ENCODE results near the gene IFITM2. TPM values are rescaled to one million over a fixed set of nuclear protein-coding genes. Genes with fewer than 3 reads are reported as not detected.
"Not testable (repeated sequence)": the region's sequence is repeated elsewhere in the genome, so short reads cannot be mapped to it uniquely, and the experiment has no call there.

The IFITM2 gene
- 7.8 and 31.3 TPM in 2 replicates for total RNA-seq (2014; rRNA removed; shearing (Covaris generic))

- DNase-seq (ENCODE audit: low spot score), result not testable (repeated sequence)
These were observed at the start of gene IFITM2 for GRCh38 chr11:307766-308708. Gene IFITM2, plus strand, starts transcription at chr11:307816. Its CDS starts 377 bp downstream, at chr11:308193.

GRCh38 chr11:259413-259812 lies 48.2 kb upstream of the IFITM2 start:
- in situ Hi-C loops (cut with HindIII; ENCODE audit: low sequenced_read_pairs), result loop anchor here (10.0 kb wide), 1 partner anchor 195 kb away; the partner anchor contains the start of gene PTDSS2
- DNase-seq (ENCODE audit: low spot score), result no peak

More at GRCh38 chr11:307766-308708, at the start of gene IFITM2:
- in situ Hi-C loops (cut with HindIII; ENCODE audit: low sequenced_read_pairs), result not testable (repeated sequence)

- in situ Hi-C loops (cut with HindIII; ENCODE audit: low sequenced_read_pairs), result no loop called here
- DNase-seq (ENCODE audit: low spot score), result no peak
These were observed 46.0 kb upstream of the IFITM2 start for GRCh38 chr11:261624-262023.

GRCh38 chr11:266676-267439 lies 40.8 kb upstream of the IFITM2 start:
- in situ Hi-C loops (cut with HindIII; ENCODE audit: low sequenced_read_pairs), result no loop called here
- no peak for DNase-seq (ENCODE audit: low spot score)

- in situ Hi-C loops (cut with HindIII; ENCODE audit: low sequenced_read_pairs), result no loop called here
- no peak for DNase-seq (ENCODE audit: low spot score)
These were observed 40.1 kb upstream of the IFITM2 start for GRCh38 chr11:267491-267994.

GRCh38 chr11:268716-269145 lies 38.9 kb upstream of the IFITM2 start:
- DNase-seq (ENCODE audit: low spot score); in situ Hi-C loops (cut with HindIII; ENCODE audit: low sequenced_read_pairs): not testable (repeated sequence)

- in situ Hi-C loops (cut with HindIII; ENCODE audit: low sequenced_read_pairs), result no loop called here
- no peak for DNase-seq (ENCODE audit: low spot score)
These were observed 38.3 kb upstream of the IFITM2 start for GRCh38 chr11:269146-269890.

GRCh38 chr11:270451-271318 lies 36.9 kb upstream of the IFITM2 start:
- in situ Hi-C loops (cut with HindIII; ENCODE audit: low sequenced_read_pairs), result no loop called here
- no peak for DNase-seq (ENCODE audit: low spot score)

- DNase-seq (ENCODE audit: low spot score), result no peak
- in situ Hi-C loops (cut with HindIII; ENCODE audit: low sequenced_read_pairs), result no loop called here
These were observed 36.3 kb upstream of the IFITM2 start for GRCh38 chr11:271319-271715.

GRCh38 chr11:272195-272930 lies 35.3 kb upstream of the IFITM2 start:
- in situ Hi-C loops (cut with HindIII; ENCODE audit: low sequenced_read_pairs), result no loop called here
- DNase-seq (ENCODE audit: low spot score), result no peak

GRCh38 chr11:272931-273198 lies 34.8 kb upstream of the IFITM2 start:
- in situ Hi-C loops (cut with HindIII; ENCODE audit: low sequenced_read_pairs), result no loop called here
- no peak for DNase-seq (ENCODE audit: low spot score)

- DNase-seq (ENCODE audit: low spot score), result no peak
- in situ Hi-C loops (cut with HindIII; ENCODE audit: low sequenced_read_pairs), result no loop called here
These were observed 31.4 kb upstream of the IFITM2 start for GRCh38 chr11:276219-276618.

- in situ Hi-C loops (cut with HindIII; ENCODE audit: low sequenced_read_pairs), result no loop called here
- no peak for DNase-seq (ENCODE audit: low spot score)
These were observed 29.3 kb upstream of the IFITM2 start, which contains the start of gene NLRP6 for GRCh38 chr11:278001-278951. Gene NLRP6, plus strand, starts transcription at chr11:278407. Its CDS starts 163 bp downstream, at chr11:278570.

- no peak for DNase-seq (ENCODE audit: low spot score)
- in situ Hi-C loops (cut with HindIII; ENCODE audit: low sequenced_read_pairs), result no loop called here
These were observed 28.3 kb upstream of the IFITM2 start for GRCh38 chr11:279040-279965.

- no peak for DNase-seq (ENCODE audit: low spot score)
- in situ Hi-C loops (cut with HindIII; ENCODE audit: low sequenced_read_pairs), result no loop called here
These were observed 27.5 kb upstream of the IFITM2 start for GRCh38 chr11:279966-280705.
